Gastroesophageal sphincter (tissue), 3 donors: Measurements from ENCODE around the gene RBP5.

Experiments
- CTCF ChIP-seq, 4 experiments: fragments of 200-600 bp in 2 of 4; fragments of 450-650 bp in 2 of 4; sonication (generic) in 1 of 4; IDR thresholded peaks; one replicate each; pipeline ENCODE4 v1.5.1; 2017 to 2019; ENCODE audit warnings: antibody characterized with exemption in 4 of 4, mild to moderate bottlenecking in 2 of 4, moderate library complexity in 2 of 4
- EP300 ChIP-seq: sonication (generic); formaldehyde crosslinking; IDR thresholded peaks from one replicate; pipeline ENCODE4 v1.6.1; 2017; ENCODE audit warnings: antibody characterized with exemption, mild to moderate bottlenecking
- POLR2AphosphoS5 ChIP-seq: sonication (generic); formaldehyde crosslinking; IDR thresholded peaks from one replicate; pipeline ENCODE4 v1.6.1; 2017; ENCODE audit warnings: antibody characterized with exemption

DNA sequence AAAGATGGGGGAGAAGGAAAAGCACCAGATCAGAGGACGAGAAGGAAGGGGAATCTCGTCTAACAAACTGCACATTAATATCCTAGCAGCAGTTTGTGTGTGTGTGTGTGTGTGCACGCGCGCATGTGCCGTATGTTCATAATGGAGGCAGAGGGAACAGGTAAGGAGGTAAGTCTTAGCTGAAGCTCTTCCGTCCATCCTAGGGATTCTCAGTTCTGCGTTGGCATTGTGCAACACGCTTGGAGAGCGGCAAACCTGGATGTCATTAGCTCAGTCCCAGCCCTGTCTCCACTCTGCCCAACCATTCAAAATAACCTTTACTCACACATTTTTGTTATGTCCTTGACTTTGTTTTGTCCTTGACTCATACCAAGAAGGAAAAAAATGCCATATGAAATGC is 34.8 kb downstream of the RBP5 start:
- TF ChIP-seq EP300 (no peak), CTCF (IDR thresholded peaks at IDR 0.05) (no peak), POLR2AphosphoS5 (peak; percentile 64)
